ENCODE measurements around the gene NDUFAF2. TPM values are rescaled to one million over a fixed set of nuclear protein-coding genes. Genes with fewer than 3 reads are reported as not detected.
A peak's percentile ranks its signal among the peaks of the same experiment; 100 is the strongest.

NDUFAF2 gene
- polyA plus RNA-seq, 12 donors, result 22.1 to 72.3 (median 30.6) TPM; not detected in 1

GRCh38 chr5:61114441-61114840, 169.4 kb downstream of the NDUFAF2 start:
- no peak for DNase-seq

- no peak for DNase-seq
These were observed 171.0 kb downstream of the NDUFAF2 start for GRCh38 chr5:61115968-61116367.

- DNase-seq, result no peak
These were observed 174.1 kb downstream of the NDUFAF2 start for GRCh38 chr5:61119066-61119465.

GRCh38 chr5:61120534-61120933, 175.5 kb downstream of the NDUFAF2 start:
- DNase-seq, result no peak

GRCh38 chr5:61123145-61123544, 178.1 kb downstream of the NDUFAF2 start:
- DNase-seq, result no peak

- no peak for DNase-seq
These were observed 185.3 kb downstream of the NDUFAF2 start for GRCh38 chr5:61130289-61130688.

GRCh38 chr5:61132559-61132958, 187.6 kb downstream of the NDUFAF2 start:
- no peak for DNase-seq

- DNase-seq, result no peak
These were observed 192.8 kb downstream of the NDUFAF2 start for GRCh38 chr5:61137835-61138234.

GRCh38 chr5:61139094-61139873, 194.3 kb downstream of the NDUFAF2 start:
- DNase-seq, result no peak

GRCh38 chr5:61139931-61140330, 194.9 kb downstream of the NDUFAF2 start:
- DNase-seq, result no peak

GRCh38 chr5:61141801-61142200, 196.8 kb downstream of the NDUFAF2 start:
- DNase-seq, result no peak

GRCh38 chr5:61142391-61142790, 197.4 kb downstream of the NDUFAF2 start:
- no peak for DNase-seq

GRCh38 chr5:61142811-61143210, 197.8 kb downstream of the NDUFAF2 start:
- DNase-seq, result no peak

- no peak for DNase-seq
These were observed 203.5 kb downstream of the NDUFAF2 start for GRCh38 chr5:61148515-61148914.

- DNase-seq, result no peak
These were observed 206.9 kb downstream of the NDUFAF2 start for GRCh38 chr5:61151893-61152292.

GRCh38 chr5:61159070-61159469, 214.1 kb downstream of the NDUFAF2 start:
- DNase-seq, result no peak

GRCh38 chr5:61159836-61160235, 214.8 kb downstream of the NDUFAF2 start:
- no peak for DNase-seq

- DNase-seq, result no peak
These were observed 215.5 kb downstream of the NDUFAF2 start for GRCh38 chr5:61160497-61160896.

GRCh38 chr5:61162010-61162831, 217.2 kb downstream of the NDUFAF2 start, which contains the start of gene SMIM15:
Gene SMIM15, minus strand, starts transcription at chr5:61162468. Its CDS starts 2,297 bp downstream, at chr5:61160171.
- peak; percentile 91 for DNase-seq

GRCh38 chr5:61162832-61163567, 218.0 kb downstream of the NDUFAF2 start:
- DNase-seq, result peak; percentile 57

- DNase-seq, result no peak
These were observed 218.9 kb downstream of the NDUFAF2 start for GRCh38 chr5:61163905-61164304.

GRCh38 chr5:61167382-61167781, 222.4 kb downstream of the NDUFAF2 start:
- no peak for DNase-seq

All from muscle of arm (tissue), 12 donors.